GM10266 (cell line): ENCODE data around the gene ALK.

Experiments
- DNase-seq: peaks from one replicate; pipeline ENCODE4 v3.0.0; 2012; ENCODE audit errors: extremely low spot score
- CTCF ChIP-seq: IDR thresholded peaks from 2 replicates; pipeline ENCODE4 v1.5.1; 2012; ENCODE audit warnings: mild to moderate bottlenecking, low read depth; ENCODE audit not compliant: control insufficient read depth, insufficient read depth; ENCODE audit errors: missing control alignments

ALK gene

GRCh38 chr2:29570539-29570938 lies 350.8 kb downstream of the ALK start:
- no peak for TF ChIP-seq CTCF

GRCh38 chr2:29567906-29568520 lies 353.4 kb downstream of the ALK start:
- DNase-seq, result no peak
- TF ChIP-seq CTCF, result no peak

More at GRCh38 chr2:29570539-29570938, 350.8 kb downstream of the ALK start:
- no peak for DNase-seq

- no peak for TF ChIP-seq CTCF
- DNase-seq, result no peak
Measured at GRCh38 chr2:29563697-29564096, 357.7 kb downstream of the ALK start.

GRCh38 chr2:29562896-29563295 lies 358.5 kb downstream of the ALK start:
- TF ChIP-seq CTCF, result no peak
- no peak for DNase-seq

GRCh38 chr2:29562319-29562718 lies 359.1 kb downstream of the ALK start:
- DNase-seq, result no peak

GRCh38 chr2:29561628-29562027 lies 359.8 kb downstream of the ALK start:
- no peak for DNase-seq
- no peak for TF ChIP-seq CTCF

More at GRCh38 chr2:29562319-29562718, 359.1 kb downstream of the ALK start:
- TF ChIP-seq CTCF, result no peak

GRCh38 chr2:29561181-29561580 lies 360.2 kb downstream of the ALK start:
- TF ChIP-seq CTCF, result no peak
- no peak for DNase-seq
